ENCODE data around the gene SLC7A5. TPM values are rescaled to one million over a fixed set of nuclear protein-coding genes. Genes with fewer than 3 reads are reported as not detected.

SLC7A5 gene
- total and polyA plus RNA-seq, 2 of the 13 experiments (the other 11 are each of a cell fraction or from before 2014, with no cell fraction given): 79.6 to 155 TPM

DNA sequence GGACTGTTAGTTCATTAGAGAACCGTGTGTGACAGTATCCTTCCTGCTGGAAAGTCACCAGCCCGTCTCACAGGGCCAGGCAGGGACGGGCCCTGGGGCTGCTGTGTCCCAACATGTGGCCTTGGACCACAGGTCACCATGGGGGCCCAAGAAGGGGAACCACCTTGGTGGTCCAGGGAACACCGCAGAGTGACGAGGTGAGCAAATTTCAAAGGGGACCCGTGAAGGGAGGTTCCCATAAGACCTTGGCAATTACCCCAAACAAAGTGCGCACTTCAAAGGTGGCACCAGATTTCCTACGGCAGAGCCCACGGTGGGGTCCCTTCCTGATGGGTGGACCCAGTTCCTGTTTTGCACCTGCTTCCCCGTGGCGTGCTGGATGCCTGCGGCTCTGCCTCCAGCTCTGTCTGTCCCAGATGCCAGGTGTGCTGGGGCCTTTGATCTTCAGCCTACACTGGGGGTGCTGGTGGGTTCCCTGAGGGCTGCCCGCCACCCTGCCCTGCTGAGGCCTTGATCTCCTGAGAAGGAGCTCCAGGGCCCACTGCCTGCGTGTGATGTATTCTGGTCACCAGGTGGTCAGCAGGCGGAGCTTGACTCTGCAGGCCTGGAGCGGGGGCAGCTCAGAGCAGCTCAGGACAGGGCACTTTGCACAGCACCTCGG is 27.0 kb downstream of the SLC7A5 start (continued):
- TF ChIP-seq, protein P1, sequence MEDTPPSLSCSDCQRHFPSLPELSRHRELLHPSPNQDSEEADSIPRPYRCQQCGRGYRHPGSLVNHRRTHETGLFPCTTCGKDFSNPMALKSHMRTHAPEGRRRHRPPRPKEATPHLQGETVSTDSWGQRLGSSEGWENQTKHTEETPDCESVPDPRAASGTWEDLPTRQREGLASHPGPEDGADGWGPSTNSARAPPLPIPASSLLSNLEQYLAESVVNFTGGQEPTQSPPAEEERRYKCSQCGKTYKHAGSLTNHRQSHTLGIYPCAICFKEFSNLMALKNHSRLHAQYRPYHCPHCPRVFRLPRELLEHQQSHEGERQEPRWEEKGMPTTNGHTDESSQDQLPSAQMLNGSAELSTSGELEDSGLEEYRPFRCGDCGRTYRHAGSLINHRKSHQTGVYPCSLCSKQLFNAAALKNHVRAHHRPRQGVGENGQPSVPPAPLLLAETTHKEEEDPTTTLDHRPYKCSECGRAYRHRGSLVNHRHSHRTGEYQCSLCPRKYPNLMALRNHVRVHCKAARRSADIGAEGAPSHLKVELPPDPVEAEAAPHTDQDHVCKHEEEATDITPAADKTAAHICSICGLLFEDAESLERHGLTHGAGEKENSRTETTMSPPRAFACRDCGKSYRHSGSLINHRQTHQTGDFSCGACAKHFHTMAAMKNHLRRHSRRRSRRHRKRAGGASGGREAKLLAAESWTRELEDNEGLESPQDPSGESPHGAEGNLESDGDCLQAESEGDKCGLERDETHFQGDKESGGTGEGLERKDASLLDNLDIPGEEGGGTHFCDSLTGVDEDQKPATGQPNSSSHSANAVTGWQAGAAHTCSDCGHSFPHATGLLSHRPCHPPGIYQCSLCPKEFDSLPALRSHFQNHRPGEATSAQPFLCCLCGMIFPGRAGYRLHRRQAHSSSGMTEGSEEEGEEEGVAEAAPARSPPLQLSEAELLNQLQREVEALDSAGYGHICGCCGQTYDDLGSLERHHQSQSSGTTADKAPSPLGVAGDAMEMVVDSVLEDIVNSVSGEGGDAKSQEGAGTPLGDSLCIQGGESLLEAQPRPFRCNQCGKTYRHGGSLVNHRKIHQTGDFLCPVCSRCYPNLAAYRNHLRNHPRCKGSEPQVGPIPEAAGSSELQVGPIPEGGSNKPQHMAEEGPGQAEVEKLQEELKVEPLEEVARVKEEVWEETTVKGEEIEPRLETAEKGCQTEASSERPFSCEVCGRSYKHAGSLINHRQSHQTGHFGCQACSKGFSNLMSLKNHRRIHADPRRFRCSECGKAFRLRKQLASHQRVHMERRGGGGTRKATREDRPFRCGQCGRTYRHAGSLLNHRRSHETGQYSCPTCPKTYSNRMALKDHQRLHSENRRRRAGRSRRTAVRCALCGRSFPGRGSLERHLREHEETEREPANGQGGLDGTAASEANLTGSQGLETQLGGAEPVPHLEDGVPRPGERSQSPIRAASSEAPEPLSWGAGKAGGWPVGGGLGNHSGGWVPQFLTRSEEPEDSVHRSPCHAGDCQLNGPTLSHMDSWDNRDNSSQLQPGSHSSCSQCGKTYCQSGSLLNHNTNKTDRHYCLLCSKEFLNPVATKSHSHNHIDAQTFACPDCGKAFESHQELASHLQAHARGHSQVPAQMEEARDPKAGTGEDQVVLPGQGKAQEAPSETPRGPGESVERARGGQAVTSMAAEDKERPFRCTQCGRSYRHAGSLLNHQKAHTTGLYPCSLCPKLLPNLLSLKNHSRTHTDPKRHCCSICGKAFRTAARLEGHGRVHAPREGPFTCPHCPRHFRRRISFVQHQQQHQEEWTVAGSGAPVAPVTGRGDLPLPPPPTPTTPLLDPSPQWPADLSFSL (CRISPR knock-in tag; IDR thresholded peaks at IDR 0.05): 0 out of 2 replicates have a peak, but pooled peaks have one; percentile 37
- TF ChIP-seq, protein P2, sequence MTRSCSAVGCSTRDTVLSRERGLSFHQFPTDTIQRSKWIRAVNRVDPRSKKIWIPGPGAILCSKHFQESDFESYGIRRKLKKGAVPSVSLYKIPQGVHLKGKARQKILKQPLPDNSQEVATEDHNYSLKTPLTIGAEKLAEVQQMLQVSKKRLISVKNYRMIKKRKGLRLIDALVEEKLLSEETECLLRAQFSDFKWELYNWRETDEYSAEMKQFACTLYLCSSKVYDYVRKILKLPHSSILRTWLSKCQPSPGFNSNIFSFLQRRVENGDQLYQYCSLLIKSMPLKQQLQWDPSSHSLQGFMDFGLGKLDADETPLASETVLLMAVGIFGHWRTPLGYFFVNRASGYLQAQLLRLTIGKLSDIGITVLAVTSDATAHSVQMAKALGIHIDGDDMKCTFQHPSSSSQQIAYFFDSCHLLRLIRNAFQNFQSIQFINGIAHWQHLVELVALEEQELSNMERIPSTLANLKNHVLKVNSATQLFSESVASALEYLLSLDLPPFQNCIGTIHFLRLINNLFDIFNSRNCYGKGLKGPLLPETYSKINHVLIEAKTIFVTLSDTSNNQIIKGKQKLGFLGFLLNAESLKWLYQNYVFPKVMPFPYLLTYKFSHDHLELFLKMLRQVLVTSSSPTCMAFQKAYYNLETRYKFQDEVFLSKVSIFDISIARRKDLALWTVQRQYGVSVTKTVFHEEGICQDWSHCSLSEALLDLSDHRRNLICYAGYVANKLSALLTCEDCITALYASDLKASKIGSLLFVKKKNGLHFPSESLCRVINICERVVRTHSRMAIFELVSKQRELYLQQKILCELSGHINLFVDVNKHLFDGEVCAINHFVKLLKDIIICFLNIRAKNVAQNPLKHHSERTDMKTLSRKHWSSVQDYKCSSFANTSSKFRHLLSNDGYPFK (CRISPR knock-in tag; IDR thresholded peaks at IDR 0.05; ENCODE audit: borderline replicate concordance): no peak
- TF ChIP-seq ZNF430 (CRISPR knock-in tag; IDR thresholded peaks at IDR 0.05) (no peak), ZNF44 (CRISPR knock-in tag; IDR thresholded peaks at IDR 0.05) (no peak), NRL (CRISPR knock-in tag; IDR thresholded peaks at IDR 0.05; ENCODE audit: borderline replicate concordance) (no peak), MEIS2 (CRISPR knock-in tag; IDR thresholded peaks at IDR 0.05) (no peak; the same call in 1 of the 2 replicates), RBFOX2 (IDR thresholded peaks at IDR 0.05; ENCODE audit: low read depth, low read length) (0 out of 2 replicates have a peak, but pooled peaks have one; percentile 17), JDP2 (CRISPR knock-in tag; IDR thresholded peaks at IDR 0.05; ENCODE audit: borderline replicate concordance) (no peak), ZNF33A (CRISPR knock-in tag; IDR thresholded peaks at IDR 0.05; ENCODE audit: borderline replicate concordance) (no peak), BCL6 (CRISPR knock-in tag; IDR thresholded peaks at IDR 0.05) (peak; percentile 64), ZC3H13 (CRISPR knock-in tag; IDR thresholded peaks at IDR 0.05) (no peak), ZNF496 (CRISPR knock-in tag; IDR thresholded peaks at IDR 0.05; ENCODE audit: insufficient replicate concordance) (no peak)
- TF ChIP-seq, protein P3, sequence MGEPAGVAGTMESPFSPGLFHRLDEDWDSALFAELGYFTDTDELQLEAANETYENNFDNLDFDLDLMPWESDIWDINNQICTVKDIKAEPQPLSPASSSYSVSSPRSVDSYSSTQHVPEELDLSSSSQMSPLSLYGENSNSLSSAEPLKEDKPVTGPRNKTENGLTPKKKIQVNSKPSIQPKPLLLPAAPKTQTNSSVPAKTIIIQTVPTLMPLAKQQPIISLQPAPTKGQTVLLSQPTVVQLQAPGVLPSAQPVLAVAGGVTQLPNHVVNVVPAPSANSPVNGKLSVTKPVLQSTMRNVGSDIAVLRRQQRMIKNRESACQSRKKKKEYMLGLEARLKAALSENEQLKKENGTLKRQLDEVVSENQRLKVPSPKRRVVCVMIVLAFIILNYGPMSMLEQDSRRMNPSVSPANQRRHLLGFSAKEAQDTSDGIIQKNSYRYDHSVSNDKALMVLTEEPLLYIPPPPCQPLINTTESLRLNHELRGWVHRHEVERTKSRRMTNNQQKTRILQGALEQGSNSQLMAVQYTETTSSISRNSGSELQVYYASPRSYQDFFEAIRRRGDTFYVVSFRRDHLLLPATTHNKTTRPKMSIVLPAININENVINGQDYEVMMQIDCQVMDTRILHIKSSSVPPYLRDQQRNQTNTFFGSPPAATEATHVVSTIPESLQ (CRISPR knock-in tag; conservative IDR thresholded peaks at IDR 0.05): no peak
- TF ChIP-seq, protein P4, sequence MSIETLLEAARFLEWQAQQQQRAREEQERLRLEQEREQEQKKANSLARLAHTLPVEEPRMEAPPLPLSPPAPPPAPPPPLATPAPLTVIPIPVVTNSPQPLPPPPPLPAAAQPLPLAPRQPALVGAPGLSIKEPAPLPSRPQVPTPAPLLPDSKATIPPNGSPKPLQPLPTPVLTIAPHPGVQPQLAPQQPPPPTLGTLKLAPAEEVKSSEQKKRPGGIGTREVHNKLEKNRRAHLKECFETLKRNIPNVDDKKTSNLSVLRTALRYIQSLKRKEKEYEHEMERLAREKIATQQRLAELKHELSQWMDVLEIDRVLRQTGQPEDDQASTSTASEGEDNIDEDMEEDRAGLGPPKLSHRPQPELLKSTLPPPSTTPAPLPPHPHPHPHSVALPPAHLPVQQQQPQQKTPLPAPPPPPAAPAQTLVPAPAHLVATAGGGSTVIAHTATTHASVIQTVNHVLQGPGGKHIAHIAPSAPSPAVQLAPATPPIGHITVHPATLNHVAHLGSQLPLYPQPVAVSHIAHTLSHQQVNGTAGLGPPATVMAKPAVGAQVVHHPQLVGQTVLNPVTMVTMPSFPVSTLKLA (IDR thresholded peaks at IDR 0.05): no peak
- TF ChIP-seq, protein P5, sequence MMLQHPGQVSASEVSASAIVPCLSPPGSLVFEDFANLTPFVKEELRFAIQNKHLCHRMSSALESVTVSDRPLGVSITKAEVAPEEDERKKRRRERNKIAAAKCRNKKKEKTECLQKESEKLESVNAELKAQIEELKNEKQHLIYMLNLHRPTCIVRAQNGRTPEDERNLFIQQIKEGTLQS (CRISPR knock-in tag; IDR thresholded peaks at IDR 0.05): 0 out of 2 replicates have a peak, but pooled peaks have one; percentile 6
